Mucosa of rectum (tissue), 2 donors: ENCODE measurements around the gene NEGR1.

Experiments
- H3K27ac ChIP-seq, 2 donors: one replicate each; pipeline ENCODE4 v1.7.0; 2013; ENCODE audit warnings: inconsistent platforms in 2 of 2, low read depth in 2 of 2, low read length in 2 of 2
- H3K27me3 ChIP-seq, 2 donors: one replicate each; pipeline ENCODE4 v1.7.0; 2013; ENCODE audit warnings: low read length in 2 of 2; ENCODE audit not compliant: control insufficient read depth in 2 of 2, insufficient read depth in 2 of 2
- H3K36me3 ChIP-seq, 2 donors: one replicate each; pipeline ENCODE4 v1.7.0; 2013; ENCODE audit warnings: low read length in 2 of 2; ENCODE audit not compliant: control insufficient read depth in 2 of 2, insufficient read depth in 2 of 2
- H3K4me1 ChIP-seq, 2 donors: one replicate each; pipeline ENCODE4 v1.7.0; 2013; ENCODE audit warnings: low read length in 2 of 2, mild to moderate bottlenecking in 1 of 2; ENCODE audit not compliant: control insufficient read depth in 2 of 2, insufficient read depth in 2 of 2
- H3K4me3 ChIP-seq, 2 donors: one replicate each; pipeline ENCODE4 v1.7.0; 2013; ENCODE audit warnings: low read length in 2 of 2
- H3K9ac ChIP-seq, 2 donors: one replicate each; pipeline ENCODE4 v1.7.0; 2013; ENCODE audit warnings: low read length in 2 of 2, low read depth in 1 of 2, mild to moderate bottlenecking in 1 of 2
- H3K9me3 ChIP-seq, 2 donors: one replicate each; pipeline ENCODE4 v1.7.0; 2013; ENCODE audit warnings: low read length in 2 of 2; ENCODE audit not compliant: control insufficient read depth in 2 of 2
- donor health status: healthy.
- donor health status: Normal muscosa, but diverticular disease.

NEGR1 gene

DNA sequence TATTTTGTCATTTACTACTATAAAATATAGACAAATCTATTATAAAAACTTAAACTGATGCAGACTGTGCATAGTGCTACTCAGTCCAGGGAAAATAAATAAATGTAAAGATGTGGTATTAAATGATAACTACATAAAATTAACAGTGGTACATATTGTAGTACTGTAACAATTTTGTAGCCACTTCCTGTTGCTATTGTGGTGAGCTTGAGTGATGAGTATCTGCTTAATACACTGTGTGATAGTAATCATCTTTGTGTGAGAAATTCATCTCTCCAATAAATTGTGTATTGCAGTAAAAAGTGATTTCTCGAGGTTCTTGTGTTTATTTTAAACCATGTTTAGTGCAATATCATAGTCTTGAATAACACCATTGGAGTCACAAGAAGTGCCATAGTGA, 848.1 kb downstream of the NEGR1 start:
- Histone ChIP-seq H3K4me3 (no peak overlapping the region), H3K27me3 (no peaks in the 10 kb centered on the region), H3K36me3 (no peaks in the 10 kb centered on the region), H3K9me3 (no peaks in the 10 kb centered on the region), H3K9ac (no peak overlapping the region), H3K27ac (no peak overlapping the region), H3K4me1 (peaks cover 0 to 3% of the 10 kb centered on the region in 2 donors)

DNA sequence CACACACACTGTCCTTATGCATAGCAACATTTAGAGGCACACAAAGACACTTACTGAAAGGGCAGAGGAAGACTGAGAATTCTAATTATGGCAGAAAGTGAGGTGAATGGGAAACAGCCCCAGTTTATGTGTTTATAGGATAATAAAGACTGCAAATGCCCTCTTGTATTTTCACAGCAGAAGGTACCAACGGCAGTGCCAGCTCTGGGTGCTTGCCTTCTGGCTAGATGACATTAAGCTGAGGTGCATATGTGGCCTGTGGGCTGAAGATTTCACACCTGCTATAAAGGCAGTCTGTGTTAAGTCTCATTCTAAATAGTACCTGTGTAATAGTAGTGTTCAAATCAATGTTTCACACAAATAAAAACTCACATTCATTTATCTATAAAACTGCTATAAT, 854.3 kb downstream of the NEGR1 start:
- H3K4me1 ChIP-seq = peaks cover 5 to 6% of the 10 kb centered on the region in 2 donors
- no peak overlapping the region for H3K9ac ChIP-seq
- H3K27me3 ChIP-seq = no peaks in the 10 kb centered on the region
- no peaks in the 10 kb centered on the region for H3K9me3 ChIP-seq
- H3K36me3 ChIP-seq = no peaks in the 10 kb centered on the region
- H3K27ac ChIP-seq = no peak overlapping the region
- no peak overlapping the region for H3K4me3 ChIP-seq

DNA sequence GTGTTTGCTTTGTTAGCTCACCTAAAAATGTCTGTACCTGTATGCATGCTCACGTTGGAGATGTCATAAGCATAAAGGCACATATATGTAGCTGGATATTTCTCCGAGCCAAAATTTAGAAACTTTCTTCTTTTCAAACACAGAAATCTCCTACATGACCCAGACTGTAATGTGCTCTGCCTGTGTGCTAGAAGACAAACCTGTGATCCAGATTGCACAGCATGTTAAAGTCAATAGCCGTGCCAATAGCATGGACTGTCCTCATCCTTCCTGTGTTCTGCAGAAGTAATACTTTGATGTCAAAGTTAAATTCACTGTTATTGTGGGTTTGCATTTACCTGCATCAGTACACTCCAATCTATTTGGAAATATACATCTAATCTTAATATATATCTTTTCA, 855.3 kb downstream of the NEGR1 start:
- no peaks in the 10 kb centered on the region for H3K9me3 ChIP-seq
- H3K36me3 ChIP-seq = no peaks in the 10 kb centered on the region
- H3K4me3 ChIP-seq = no peak overlapping the region
- H3K27me3 ChIP-seq = no peaks in the 10 kb centered on the region
- H3K4me1 ChIP-seq = peaks cover 5 to 6% of the 10 kb centered on the region in 2 donors
- no peak overlapping the region for H3K9ac ChIP-seq
- no peak overlapping the region for H3K27ac ChIP-seq

DNA sequence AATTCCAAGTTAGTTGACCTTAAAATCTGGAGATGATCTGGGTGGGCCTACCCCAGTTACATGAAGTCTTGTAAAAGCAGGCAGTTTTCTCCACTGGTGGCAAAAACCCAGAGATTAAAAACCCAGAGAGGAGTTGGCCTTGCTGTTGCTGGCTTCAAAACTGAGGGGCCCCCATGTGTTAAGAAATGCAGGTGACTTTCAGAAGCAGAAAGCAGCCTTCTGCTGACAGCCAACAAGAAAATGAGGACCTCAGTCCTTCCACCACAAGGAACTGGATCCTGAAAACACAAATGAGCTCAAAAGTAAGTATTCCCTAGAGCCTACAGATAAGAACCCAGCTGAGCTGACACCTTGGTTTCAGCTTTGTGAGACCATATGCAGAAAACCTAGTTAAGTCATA, 857.8 kb downstream of the NEGR1 start:
- H3K4me1 ChIP-seq = peaks cover 3 to 6% of the 10 kb centered on the region in 2 donors
- H3K27me3 ChIP-seq = no peaks in the 10 kb centered on the region
- no peak overlapping the region for H3K9ac ChIP-seq
- no peaks in the 10 kb centered on the region for H3K36me3 ChIP-seq
- H3K4me3 ChIP-seq = no peak overlapping the region
- H3K27ac ChIP-seq = no peak overlapping the region
- H3K9me3 ChIP-seq = no peaks in the 10 kb centered on the region

DNA sequence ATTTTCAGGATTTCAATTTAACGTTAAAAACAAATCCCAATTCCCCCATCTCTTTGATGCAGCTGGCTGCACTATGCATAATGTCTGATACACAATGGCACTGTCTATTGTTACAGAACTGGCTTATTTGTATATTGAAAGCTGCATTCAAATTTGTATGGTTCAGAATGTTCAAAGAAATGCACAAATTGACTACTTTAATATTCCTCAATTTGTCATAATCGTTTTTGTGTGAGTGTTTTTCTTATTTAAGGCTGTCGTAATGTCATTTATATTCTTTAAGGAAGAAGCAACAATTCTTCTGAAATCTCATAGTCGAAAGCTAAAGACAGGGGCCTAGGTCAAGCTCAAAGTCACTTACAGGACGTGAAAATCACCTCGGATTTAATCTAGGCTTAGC, 860.1 kb downstream of the NEGR1 start:
- H3K9me3 ChIP-seq = no peaks in the 10 kb centered on the region
- no peaks in the 10 kb centered on the region for H3K4me1 ChIP-seq
- H3K27ac ChIP-seq = no peak overlapping the region
- H3K27me3 ChIP-seq = no peaks in the 10 kb centered on the region
- H3K9ac ChIP-seq = no peak overlapping the region
- no peaks in the 10 kb centered on the region for H3K36me3 ChIP-seq
- H3K4me3 ChIP-seq = no peak overlapping the region

DNA sequence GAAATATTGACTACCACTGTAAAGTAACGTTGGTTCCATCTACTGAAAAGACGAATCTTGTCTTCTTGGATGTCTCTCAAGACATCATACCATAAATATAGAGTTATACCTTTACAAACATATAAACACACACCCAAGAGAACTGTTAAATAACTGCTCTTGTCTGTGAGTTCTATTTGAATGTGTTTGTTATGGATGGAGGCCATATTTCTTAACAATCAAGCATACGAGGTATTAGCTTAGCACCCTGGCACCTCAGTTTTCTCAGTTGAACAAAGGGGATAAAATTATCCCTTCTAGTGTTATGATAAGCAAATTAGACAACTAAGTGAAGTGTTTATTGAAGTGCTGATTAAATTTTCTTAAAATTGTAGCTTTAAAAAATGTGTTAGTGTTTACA, 864.9 kb downstream of the NEGR1 start:
- Histone ChIP-seq H3K9ac (no peak overlapping the region), H3K4me1 (no peaks in the 10 kb centered on the region), H3K9me3 (no peaks in the 10 kb centered on the region), H3K27ac (no peak overlapping the region), H3K36me3 (no peaks in the 10 kb centered on the region), H3K4me3 (no peak overlapping the region), H3K27me3 (no peaks in the 10 kb centered on the region)

DNA sequence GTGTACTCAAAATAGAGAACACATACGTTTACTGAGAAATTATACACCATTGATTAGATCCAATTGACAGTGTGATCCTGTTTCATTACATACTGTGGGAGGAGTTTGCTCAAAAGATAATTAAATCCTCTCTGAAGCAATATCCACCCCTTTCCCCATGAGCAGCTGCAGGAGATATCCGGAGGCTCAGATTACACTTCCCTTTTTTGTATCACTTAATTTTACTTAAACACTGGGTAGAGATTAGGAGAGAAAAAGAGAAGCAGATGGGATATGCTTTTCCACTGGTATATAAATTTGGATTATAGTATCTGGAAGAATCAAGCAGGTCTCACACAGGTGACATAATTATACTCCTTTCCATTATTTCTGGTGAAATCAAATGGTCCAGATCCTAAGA, 868.2 kb downstream of the NEGR1 start:
- H3K4me3 ChIP-seq = no peak overlapping the region
- H3K9me3 ChIP-seq = no peaks in the 10 kb centered on the region
- no peaks in the 10 kb centered on the region for H3K36me3 ChIP-seq
- H3K27ac ChIP-seq = no peak overlapping the region
- no peaks in the 10 kb centered on the region for H3K27me3 ChIP-seq
- no peak overlapping the region for H3K9ac ChIP-seq
- no peaks in the 10 kb centered on the region for H3K4me1 ChIP-seq

DNA sequence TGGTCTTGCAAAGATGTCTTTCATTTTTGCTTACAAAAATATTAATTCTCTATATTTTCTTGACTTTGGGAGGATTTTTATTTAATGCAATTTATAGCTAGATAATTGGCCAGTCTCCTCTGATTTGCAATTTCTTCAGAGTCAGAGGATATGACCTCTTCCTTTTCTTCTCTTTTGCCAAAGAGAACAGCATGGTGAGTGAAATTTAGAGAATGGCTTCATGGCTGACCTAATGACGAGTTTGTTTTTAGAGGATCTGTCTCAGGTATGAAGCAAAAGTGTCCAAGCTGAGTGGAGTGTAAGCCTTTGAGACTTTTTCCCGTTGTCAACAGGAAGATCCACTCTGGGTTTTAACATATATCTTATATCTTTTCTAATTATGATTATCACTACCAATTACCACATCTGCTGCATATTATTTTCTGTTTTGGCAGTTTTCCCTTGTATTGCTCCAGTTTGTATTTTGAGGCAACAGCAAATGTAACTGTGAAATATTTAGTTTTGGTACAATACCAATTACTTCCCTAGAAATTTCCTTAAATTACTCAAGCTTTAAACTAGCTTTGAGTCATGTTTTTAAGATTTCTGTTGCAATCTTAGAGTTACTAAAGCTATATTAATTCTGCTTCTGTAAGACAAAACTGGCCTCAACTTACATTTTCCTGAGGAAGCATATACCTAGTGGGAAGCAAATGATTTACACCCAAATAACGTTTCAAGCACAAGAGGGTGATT, 868.7 kb downstream of the NEGR1 start:
- Histone ChIP-seq H3K27me3 (no peaks in the 10 kb centered on the region), H3K4me1 (no peaks in the 10 kb centered on the region), H3K36me3 (no peaks in the 10 kb centered on the region), H3K9me3 (no peaks in the 10 kb centered on the region), H3K27ac (no peak overlapping the region), H3K4me3 (no peak overlapping the region), H3K9ac (no peak overlapping the region)

DNA sequence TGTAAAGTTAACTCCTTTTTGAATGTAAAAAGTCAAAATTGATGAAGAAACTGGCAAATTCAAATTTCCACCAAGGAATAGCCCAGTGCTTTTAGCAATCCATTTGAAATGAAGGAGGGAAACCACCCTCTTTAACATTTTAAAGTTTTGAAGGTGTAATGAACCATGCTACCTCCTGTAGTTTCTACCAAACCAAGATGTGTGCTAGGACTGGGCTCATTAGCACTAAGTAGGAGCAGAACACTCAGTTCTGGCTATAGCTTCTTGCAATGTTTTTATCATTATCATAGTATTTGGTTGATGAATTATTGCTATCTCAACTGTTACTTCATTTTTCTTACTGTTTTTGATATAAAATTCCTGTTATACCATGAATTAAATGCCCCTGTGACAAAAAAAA, 882.3 kb downstream of the NEGR1 start:
- Histone ChIP-seq H3K27ac (no peak overlapping the region), H3K9me3 (no peaks in the 10 kb centered on the region), H3K36me3 (no peaks in the 10 kb centered on the region), H3K4me3 (no peak overlapping the region), H3K27me3 (no peaks in the 10 kb centered on the region), H3K9ac (no peak overlapping the region), H3K4me1 (no peaks in the 10 kb centered on the region)

DNA sequence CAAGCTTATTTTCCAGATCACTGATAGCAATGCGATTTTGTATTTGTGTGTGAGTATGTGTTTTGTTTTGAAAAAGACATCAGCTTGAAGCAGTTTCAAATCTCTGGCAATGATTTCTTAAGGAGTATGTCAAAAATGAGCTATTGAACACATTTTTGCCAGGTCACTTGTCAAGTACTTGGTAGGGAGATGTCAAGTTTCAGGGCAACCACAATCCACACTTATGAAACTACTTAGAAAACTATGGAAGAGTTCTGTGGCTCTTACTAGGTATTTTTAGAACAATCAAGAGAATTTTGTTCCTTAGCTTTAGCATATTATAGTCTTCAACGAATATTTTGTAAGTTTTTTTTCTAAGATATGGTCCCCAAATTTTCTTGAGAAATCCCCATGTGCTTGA, 882.7 kb downstream of the NEGR1 start:
- no peak overlapping the region for H3K4me3 ChIP-seq
- no peaks in the 10 kb centered on the region for H3K4me1 ChIP-seq
- H3K27ac ChIP-seq = no peak overlapping the region
- no peak overlapping the region for H3K9ac ChIP-seq
- H3K36me3 ChIP-seq = no peaks in the 10 kb centered on the region
- no peaks in the 10 kb centered on the region for H3K9me3 ChIP-seq
- H3K27me3 ChIP-seq = no peaks in the 10 kb centered on the region

DNA sequence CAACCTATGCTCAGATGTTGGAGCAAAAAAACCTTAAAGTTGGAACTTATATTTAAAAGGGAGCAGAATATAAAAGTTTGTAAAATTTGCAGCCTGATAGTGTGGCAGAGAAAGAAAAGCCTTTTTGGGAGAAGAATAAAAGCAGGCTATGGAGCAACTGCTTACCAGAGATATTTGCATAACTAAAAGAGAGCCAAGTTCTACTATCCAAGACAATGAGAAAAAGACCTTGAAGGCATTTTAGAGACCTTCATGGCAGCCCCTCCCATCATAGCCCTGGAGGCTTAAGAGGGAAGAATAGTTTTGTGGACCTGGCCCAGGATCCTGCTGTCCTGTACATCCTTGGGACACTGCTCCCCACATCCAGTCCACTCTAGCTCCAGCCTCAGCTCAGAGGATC, 889.0 kb downstream of the NEGR1 start:
- H3K4me3 ChIP-seq = no peak overlapping the region
- H3K36me3 ChIP-seq = no peaks in the 10 kb centered on the region
- H3K27ac ChIP-seq = no peak overlapping the region
- H3K4me1 ChIP-seq = no peaks in the 10 kb centered on the region
- H3K27me3 ChIP-seq = no peaks in the 10 kb centered on the region
- no peaks in the 10 kb centered on the region for H3K9me3 ChIP-seq
- no peak overlapping the region for H3K9ac ChIP-seq
